Cardiac fibroblast (primary cell): ENCODE data around the gene ELN.

Experiments
- DNase-seq, 2 donors: peaks; one replicate each; pipeline versions ENCODE4 v3.0.0 to v3.0.0-alpha.2; 2010; ENCODE audit warnings: low read depth in 2 of 2
- H3K4me3 ChIP-seq, 2 donors: replicated peaks in 1 of 2; 1 replicate in 1 of 2; 2 replicates in 1 of 2; pipeline ENCODE4 v1.5.1; 2011; ENCODE audit warnings: low read depth in 2 of 2, low read length in 2 of 2, mild to moderate bottlenecking in 2 of 2, moderate library complexity in 1 of 2
- CTCF ChIP-seq: IDR thresholded peaks from one replicate; pipeline ENCODE4 v1.5.1; 2011; ENCODE audit warnings: low read depth, mild to moderate bottlenecking, low read length, inconsistent platforms

The ELN gene

GRCh38 chr7:73992101-73992562, 35.8 kb upstream of the ELN start:
- no peak overlapping the region for H3K4me3 ChIP-seq
- no peak for TF ChIP-seq CTCF
- DNase-seq: peak; percentile 60 to 90

GRCh38 chr7:73994023-73994422, 34.0 kb upstream of the ELN start:
- TF ChIP-seq CTCF: no peak
- no peak overlapping the region for H3K4me3 ChIP-seq

GRCh38 chr7:73994761-73995160, 33.2 kb upstream of the ELN start:
- H3K4me3 ChIP-seq: no peak overlapping the region
- DNase-seq: no peak
- TF ChIP-seq CTCF: no peak

More at GRCh38 chr7:73994023-73994422, 34.0 kb upstream of the ELN start:
- no peak for DNase-seq

- no peak overlapping the region for H3K4me3 ChIP-seq
- DNase-seq: peak; percentile 47 to 74
- no peak for TF ChIP-seq CTCF
These were observed 32.6 kb upstream of the ELN start for GRCh38 chr7:73995330-73995729.

- TF ChIP-seq CTCF: no peak
- DNase-seq: no peak
- no peak overlapping the region for H3K4me3 ChIP-seq
These were observed 32.0 kb upstream of the ELN start for GRCh38 chr7:73995821-73996511.

- no peak for DNase-seq
- no peak for TF ChIP-seq CTCF
- H3K4me3 ChIP-seq: no peak overlapping the region
These were observed 30.9 kb upstream of the ELN start for GRCh38 chr7:73997056-73997455.
